ENCODE results near the gene ZC3H7B.

GRCh38 chr22:41320416-41321240 lies 19.3 kb downstream of the ZC3H7B start:
- TF ChIP-seq CTCF (IDR thresholded peaks at IDR 0.05) = no peak
- no peak for TF ChIP-seq POLR2AphosphoS5 (IDR thresholded peaks at IDR 0.05)
- TF ChIP-seq EP300 (IDR thresholded peaks at IDR 0.05) = no peak
- TF ChIP-seq POLR2A (IDR thresholded peaks at IDR 0.05) = no peak
